Vagina (tissue), 2 donors: ENCODE measurements around the gene UBXN4. TPM values are rescaled to one million over a fixed set of nuclear protein-coding genes. Genes with fewer than 3 reads are reported as not detected.
A peak's percentile ranks its signal among the peaks of the same experiment; 100 is the strongest.

Experiments used
- DNase-seq, 2 donors: peaks; one replicate each; pipeline ENCODE4 v3.0.0-alpha.2; 2017; ENCODE audit errors: extremely low spot score in 2 of 2
- H3K27ac ChIP-seq: fragments of 200-600 bp; sonication (generic); one replicate; pipeline ENCODE4 v1.5.1; 2019
- H3K27me3 ChIP-seq: fragments of 200-600 bp; sonication (generic); one replicate; pipeline ENCODE4 v1.5.1; 2019
- H3K36me3 ChIP-seq, 2 donors: fragments of 200-600 bp; sonication (generic); one replicate each; pipeline ENCODE4 v1.5.1; 2017 to 2019
- H3K4me1 ChIP-seq: fragments of 200-600 bp; sonication (generic); one replicate; pipeline ENCODE4 v1.5.1; 2019
- H3K4me3 ChIP-seq, 2 donors: fragments of 200-600 bp; sonication (generic); 1 replicate in 1 of 2; 2 replicates in 1 of 2; pipeline ENCODE4 v1.5.1; 2016 to 2019
- H3K9me3 ChIP-seq: fragments of 200-600 bp; sonication (generic); one replicate; pipeline ENCODE4 v1.5.1; 2019
- CTCF ChIP-seq, 3 experiments: fragments of 450-650 bp in 2 of 3; fragments of 200-600 bp in 1 of 3; sonication (generic) in 1 of 3; IDR thresholded peaks; one replicate each; pipeline ENCODE4 v1.5.1; 2017 to 2019; ENCODE audit warnings: antibody characterized with exemption in 3 of 3, mild to moderate bottlenecking in 2 of 3, moderate library complexity in 2 of 3
- POLR2A ChIP-seq, 2 donors: fragments of 450-650 bp; IDR thresholded peaks; one replicate each; pipeline ENCODE4 v1.6.1; 2017; ENCODE audit warnings: antibody characterized with exemption in 2 of 2, mild to moderate bottlenecking in 2 of 2, moderate library complexity in 2 of 2
- POLR2AphosphoS5 ChIP-seq, 2 donors: sonication (generic); formaldehyde crosslinking; IDR thresholded peaks; one replicate each; pipeline ENCODE4 v1.9.0; 2017; ENCODE audit warnings: antibody characterized with exemption in 2 of 2, mild to moderate bottlenecking in 2 of 2, low read depth in 1 of 2; ENCODE audit not compliant: insufficient read depth in 1 of 2
- intact Hi-C: fragments of 100-400 bp; cut with DNase I; formaldehyde crosslinking; loops from one replicate; pipeline ENCODE4 v1.15.1; 2023
- total RNA-seq: library from RNA; depleted of rRNA; stranded (reverse); fragments of >200 nt; gene quantifications from one replicate; pipeline ENCODE4 v1.2.3, GENCODE V29; 2016

The UBXN4 gene
- total RNA-seq, 1 donor from 2014 or later: 51.6 TPM

- no peak for DNase-seq
- Histone ChIP-seq H3K9me3 (no peaks in the 10 kb centered on the region), H3K27ac (no peak overlapping the region), H3K4me1 (peaks cover 36% of the 10 kb centered on the region), H3K27me3 (no peaks in the 10 kb centered on the region), H3K36me3 (peaks cover 0 to 16% of the 10 kb centered on the region in 2 donors), H3K4me3 (peak overlapping the region in 1 of 2 donors; percentile 99)
- TF ChIP-seq CTCF (IDR thresholded peaks at IDR 0.05): no peak
- TF ChIP-seq POLR2A (IDR thresholded peaks at IDR 0.05): no peak
- intact Hi-C loops: loop anchor here (10.0 kb wide), 1 partner anchor 241 kb away; the partner anchor contains the start of gene DARS1
Observed at GRCh38 chr2:135743860-135744259, 2.2 kb downstream of the UBXN4 start.

- intact Hi-C loops: loop anchor here (10.0 kb wide), 1 partner anchor 240 kb away; the partner anchor contains the start of gene DARS1
- peaks cover 36% of the 10 kb centered on the region for H3K4me1 ChIP-seq
- no peak for DNase-seq
- TF ChIP-seq POLR2A (IDR thresholded peaks at IDR 0.05): no peak
- TF ChIP-seq CTCF (IDR thresholded peaks at IDR 0.05): no peak
- no peak for TF ChIP-seq POLR2AphosphoS5 (IDR thresholded peaks at IDR 0.05; ENCODE audit: insufficient read depth in 1 of 2, low read depth in 1 of 2)
- no peaks in the 10 kb centered on the region for H3K9me3 ChIP-seq
- H3K27me3 ChIP-seq: no peaks in the 10 kb centered on the region
- peaks cover 0 to 24% of the 10 kb centered on the region in 2 donors for H3K36me3 ChIP-seq
- no peak overlapping the region for H3K27ac ChIP-seq
- H3K4me3 ChIP-seq: no peak overlapping the region
Observed at GRCh38 chr2:135744760-135745314, 3.2 kb downstream of the UBXN4 start.

GRCh38 chr2:135745545-135745944, 3.9 kb downstream of the UBXN4 start:
- Histone ChIP-seq H3K36me3 (peaks cover 0 to 30% of the 10 kb centered on the region in 2 donors), H3K4me1 (peaks cover 36% of the 10 kb centered on the region), H3K27ac (no peak overlapping the region), H3K9me3 (no peaks in the 10 kb centered on the region), H3K27me3 (no peaks in the 10 kb centered on the region), H3K4me3 (no peak overlapping the region)
- intact Hi-C loops: loop anchor here (10.0 kb wide), 1 partner anchor 239 kb away; the partner anchor contains the start of gene DARS1
- DNase-seq: no peak
- TF ChIP-seq POLR2AphosphoS5 (IDR thresholded peaks at IDR 0.05; ENCODE audit: insufficient read depth in 1 of 2, low read depth in 1 of 2) (no peak), POLR2A (IDR thresholded peaks at IDR 0.05) (no peak), CTCF (IDR thresholded peaks at IDR 0.05) (no peak)

- no peaks in the 10 kb centered on the region for H3K27me3 ChIP-seq
- intact Hi-C loops: no loop called here
- no peak overlapping the region for H3K4me3 ChIP-seq
- DNase-seq: no peak
- H3K4me1 ChIP-seq: no peaks in the 10 kb centered on the region
- TF ChIP-seq POLR2AphosphoS5 (IDR thresholded peaks at IDR 0.05; ENCODE audit: insufficient read depth in 1 of 2, low read depth in 1 of 2) (no peak), POLR2A (IDR thresholded peaks at IDR 0.05) (no peak), CTCF (IDR thresholded peaks at IDR 0.05) (no peak)
- peaks cover 0 to 77% of the 10 kb centered on the region in 2 donors for H3K36me3 ChIP-seq
- peaks cover 13% of the 10 kb centered on the region for H3K9me3 ChIP-seq
- no peak overlapping the region for H3K27ac ChIP-seq
Observed at GRCh38 chr2:135755573-135755972, 13.9 kb downstream of the UBXN4 start.

GRCh38 chr2:135756692-135757091, 15.0 kb downstream of the UBXN4 start:
- Histone ChIP-seq H3K27ac (no peak overlapping the region), H3K9me3 (peaks cover 13% of the 10 kb centered on the region), H3K4me3 (no peak overlapping the region), H3K36me3 (peaks cover 0 to 88% of the 10 kb centered on the region in 2 donors), H3K4me1 (no peaks in the 10 kb centered on the region), H3K27me3 (no peaks in the 10 kb centered on the region)
- TF ChIP-seq POLR2AphosphoS5 (IDR thresholded peaks at IDR 0.05; ENCODE audit: insufficient read depth in 1 of 2, low read depth in 1 of 2): no peak
- no peak for DNase-seq
- intact Hi-C loops: no loop called here
